H1 (cell line): ENCODE measurements around the gene SCGN. TPM values are rescaled to one million over a fixed set of nuclear protein-coding genes. Genes with fewer than 3 reads are reported as not detected.

Experiments used
- CTCF ChIA-PET: fragments of 300-600 bp; sonication (Branson Sonifier 250); formaldehyde crosslinking; loops from one replicate; lab custom pipeline; 2021; ENCODE audit not compliant: partially characterized antibody; lab: Charles Lee
- POLR2A ChIA-PET: fragments of 300-600 bp; sonication (Branson Sonifier 250); formaldehyde crosslinking; loops from one replicate; lab custom pipeline; 2021; ENCODE audit warnings: inconsistent platforms; ENCODE audit not compliant: partially characterized antibody; lab: Charles Lee
- DNase-seq, 2 experiments: peaks; one replicate each; pipeline versions ENCODE4 v3.0.0 to v3.0.0-alpha.2; 2010 to 2022; ENCODE audit warnings: low spot score in 2 of 2, low read depth in 1 of 2, mixed read lengths in 1 of 2
- FAIRE-seq: peaks from 2 replicates; lab custom pipeline; 2011; peaks lifted over from hg19 to GRCh38; lab: Jason Lieb, UNC
- H2AFZ ChIP-seq: 2 replicates; pipeline ENCODE4 v1.8.1; 2012; ENCODE audit warnings: low read length, inconsistent platforms
- H2AK5ac ChIP-seq: 2 replicates; pipeline ENCODE4 v1.6.1; 2013; ENCODE audit warnings: low read depth, low read length
- H2BK120ac ChIP-seq: replicated peaks from 2 replicates; pipeline ENCODE3; 2013; ENCODE audit warnings: low read depth, low read length, inconsistent platforms
- H2BK12ac ChIP-seq: 2 replicates; pipeline ENCODE4 v1.6.1; 2013; ENCODE audit warnings: low read depth, low read length
- H2BK15ac ChIP-seq: 2 replicates; pipeline ENCODE4 v1.6.1; 2013; ENCODE audit warnings: low read length
- H2BK20ac ChIP-seq: 2 replicates; pipeline ENCODE4 v1.6.1; 2013; ENCODE audit warnings: low read length
- H2BK5ac ChIP-seq: 2 replicates; pipeline ENCODE4 v1.6.1; 2013; ENCODE audit warnings: low read depth, low read length
- H3K14ac ChIP-seq: 2 replicates; pipeline ENCODE4 v1.6.1; 2013; ENCODE audit warnings: inconsistent platforms; ENCODE audit not compliant: insufficient read length
- H3K18ac ChIP-seq: 2 replicates; pipeline ENCODE4 v1.6.1; 2013; ENCODE audit warnings: low read length; ENCODE audit errors: extremely low read depth
- H3K23ac ChIP-seq: 2 replicates; pipeline ENCODE4 v1.6.1; 2013; ENCODE audit warnings: inconsistent platforms; ENCODE audit not compliant: insufficient read length
- H3K23me2 ChIP-seq: 2 replicates; pipeline ENCODE4 v1.6.1; 2013; ENCODE audit warnings: low read depth, low read length
- H3K27ac ChIP-seq: 2 replicates; pipeline ENCODE4 v1.6.1; 2011; ENCODE audit warnings: low read depth, low read length, inconsistent platforms
- H3K27me3 ChIP-seq, 4 experiments: replicated peaks in 1 of 4; 1 replicate in 1 of 4; 2 replicates in 3 of 4; pipeline versions ENCODE4 v1.6.1 to v1.8.1; 2011 to 2013; ENCODE audit warnings: low read length in 3 of 4, mild to moderate bottlenecking in 3 of 4, inconsistent platforms in 2 of 4, mixed read lengths in 2 of 4, moderate library complexity in 1 of 4; ENCODE audit not compliant: control insufficient read depth in 3 of 4, insufficient read depth in 3 of 4; ENCODE audit errors: extremely low read depth in 1 of 4
- H3K36me3 ChIP-seq, 4 experiments: 2 replicates each; pipeline versions ENCODE4 v1.6.1 to v1.8.1; 2011 to 2013; ENCODE audit warnings: mild to moderate bottlenecking in 4 of 4, low read length in 3 of 4, moderate library complexity in 2 of 4, control low read depth in 1 of 4, inconsistent platforms in 1 of 4; ENCODE audit not compliant: insufficient read depth in 4 of 4, control insufficient read depth in 2 of 4
- H3K4ac ChIP-seq: replicated peaks from 2 replicates; pipeline ENCODE3; 2013; ENCODE audit warnings: low read length, low read depth, mixed read lengths, inconsistent platforms; ENCODE audit not compliant: insufficient read length
- H3K4me1 ChIP-seq, 4 experiments: replicated peaks in 1 of 4; 1 replicate in 1 of 4; 2 replicates in 3 of 4; pipeline versions ENCODE4 v1.6.1 to v1.8.1; 2011 to 2013; ENCODE audit warnings: low read length in 3 of 4, inconsistent platforms in 2 of 4, mixed read lengths in 1 of 4; ENCODE audit not compliant: insufficient read depth in 4 of 4, control insufficient read depth in 3 of 4
- H3K4me2 ChIP-seq, 2 experiments: 2 replicates each; pipeline versions ENCODE4 v1.6.1 to v1.8.1; 2011 to 2013; ENCODE audit warnings: low read depth in 2 of 2, low read length in 2 of 2, control low read depth in 1 of 2, inconsistent platforms in 1 of 2, mild to moderate bottlenecking in 1 of 2; ENCODE audit not compliant: insufficient read depth in 1 of 2
- H3K4me3 ChIP-seq, 4 experiments: fragments of 200-600, 300-600 bp in 1 of 4; sonication (generic), shearing (Covaris generic), sonication (Bioruptor Twin) in 1 of 4; 2 replicates each; pipeline versions ENCODE4 v1.5.1 to v1.8.1; 2011 to 2016; ENCODE audit warnings: low read length in 4 of 4, low read depth in 3 of 4, control low read depth in 2 of 4, inconsistent platforms in 2 of 4, mild to moderate bottlenecking in 2 of 4, mixed read lengths in 1 of 4, moderate library complexity in 1 of 4; ENCODE audit not compliant: insufficient read depth in 2 of 4; ENCODE audit errors: extremely low read depth in 1 of 4
- H3K56ac ChIP-seq: replicated peaks from 2 replicates; pipeline ENCODE3; 2013; ENCODE audit warnings: low read depth, mild to moderate bottlenecking, mixed read lengths, low read length, inconsistent platforms; ENCODE audit not compliant: insufficient read length
- H3K79me1 ChIP-seq: 2 replicates; pipeline ENCODE4 v1.6.1; 2013; ENCODE audit warnings: low read depth, low read length, control low read depth
- H3K79me2 ChIP-seq, 2 experiments: 2 replicates each; pipeline versions ENCODE4 v1.6.1 to v1.8.1; 2012 to 2013; ENCODE audit warnings: low read length in 2 of 2, mild to moderate bottlenecking in 2 of 2, inconsistent platforms in 1 of 2; ENCODE audit not compliant: insufficient read depth in 2 of 2, control insufficient read depth in 1 of 2
- H3K9ac ChIP-seq, 4 experiments: replicated peaks in 1 of 4; 1 replicate in 1 of 4; 2 replicates in 3 of 4; pipeline versions ENCODE4 v1.6.1 to v1.8.1; 2011 to 2013; ENCODE audit warnings: low read depth in 3 of 4, low read length in 3 of 4, control low read depth in 2 of 4, mild to moderate bottlenecking in 2 of 4, moderate library complexity in 2 of 4, inconsistent platforms in 1 of 4; ENCODE audit errors: extremely low read depth in 1 of 4
- H3K9me3 ChIP-seq, 2 experiments: 2 replicates each; pipeline versions ENCODE4 v1.6.1 to v1.8.1; 2012 to 2013; ENCODE audit warnings: mild to moderate bottlenecking in 2 of 2, moderate library complexity in 2 of 2, control low read depth in 1 of 2, inconsistent platforms in 1 of 2, low read depth in 1 of 2, low read length in 1 of 2, mixed read lengths in 1 of 2; ENCODE audit not compliant: insufficient read depth in 2 of 2
- H4K20me1 ChIP-seq, 2 experiments: replicated peaks in 1 of 2; 2 replicates each; pipeline versions ENCODE3 to v1.8.1; 2011 to 2013; ENCODE audit warnings: inconsistent platforms in 2 of 2, low read length in 2 of 2, mild to moderate bottlenecking in 1 of 2; ENCODE audit not compliant: insufficient read depth in 2 of 2, control insufficient read depth in 1 of 2
- H4K5ac ChIP-seq: 2 replicates; pipeline ENCODE4 v1.6.1; 2013; ENCODE audit warnings: low read length, low read depth, mixed read lengths, inconsistent platforms; ENCODE audit not compliant: insufficient read length
- H4K8ac ChIP-seq: 2 replicates; pipeline ENCODE4 v1.8.0; 2013; ENCODE audit warnings: mild to moderate bottlenecking, moderate library complexity, low read length, inconsistent platforms; ENCODE audit not compliant: insufficient read depth; ENCODE audit errors: extremely low read depth
- H4K91ac ChIP-seq: replicated peaks from 2 replicates; pipeline ENCODE3; 2013; ENCODE audit warnings: low read length, mixed read lengths, inconsistent platforms; ENCODE audit not compliant: insufficient read length
- ATF3 ChIP-seq: IDR thresholded peaks from 2 replicates; pipeline ENCODE4 v1.6.1; 2011; ENCODE audit warnings: low read depth, mild to moderate bottlenecking, low read length; ENCODE audit not compliant: insufficient read depth
- CBX5 ChIP-seq: fragments of 300-800, 300-1000 bp; sonication (generic); IDR thresholded peaks from 2 replicates; pipeline ENCODE4 v1.7.1; 2016; ENCODE audit warnings: antibody characterized with exemption, low read length, low read depth
- CEBPB ChIP-seq: IDR thresholded peaks from 2 replicates; pipeline ENCODE4 v1.6.1; 2012; ENCODE audit warnings: low read depth, low read length
- EGR1 ChIP-seq: IDR thresholded peaks from 2 replicates; pipeline ENCODE4 v1.6.1; 2011; ENCODE audit warnings: low read depth, low read length, borderline replicate concordance
- EZH2 ChIP-seq: fragments of 200-600 bp; sonication (generic); IDR thresholded peaks from 2 replicates; pipeline ENCODE4 v1.7.1; 2012; ENCODE audit warnings: low read depth, mild to moderate bottlenecking, moderate library complexity, low read length, inconsistent platforms; ENCODE audit not compliant: severe bottlenecking
- HDAC6 ChIP-seq: IDR thresholded peaks from one replicate; pipeline ENCODE4 v1.7.1; 2012; ENCODE audit warnings: low read depth, mild to moderate bottlenecking, inconsistent platforms, low read length, moderate library complexity
- KDM4A ChIP-seq: IDR thresholded peaks from one replicate; pipeline ENCODE4 v1.7.1; 2012; ENCODE audit warnings: low read depth, mild to moderate bottlenecking, moderate library complexity, low read length, inconsistent platforms; ENCODE audit not compliant: severe bottlenecking
- MAX ChIP-seq: IDR thresholded peaks from 2 replicates; pipeline ENCODE4 v1.6.1; 2012; ENCODE audit warnings: inconsistent platforms
- POU5F1 ChIP-seq: IDR thresholded peaks from 2 replicates; pipeline ENCODE4 v1.6.1; 2011; ENCODE audit warnings: low read depth, mild to moderate bottlenecking, low read length, moderate library complexity
- SIN3A ChIP-seq, 2 experiments: IDR thresholded peaks in 1 of 2; conservative IDR thresholded peaks in 1 of 2; 2 replicates each; pipeline ENCODE4 v1.6.1; 2011 to 2012; ENCODE audit warnings: low read length in 2 of 2, improper control_type of control experiment in 1 of 2, low read depth in 1 of 2, mild to moderate bottlenecking in 1 of 2
- TBP ChIP-seq: IDR thresholded peaks from 2 replicates; pipeline ENCODE4 v1.6.1; 2011; ENCODE audit warnings: low read depth, low read length, improper control_type of control experiment
- ZNF274 ChIP-seq: IDR thresholded peaks from 2 replicates; pipeline ENCODE4 v1.7.0; 2012; ENCODE audit warnings: low read length, borderline replicate concordance; ENCODE audit errors: extremely low read depth
- WGBS, 2 experiments: shearing (Covaris generic) in 1 of 2; methylation state at CpG; one replicate each; pipeline versions ENCODE4 v1.1.6 to v1.1.7; 2013 to 2015; ENCODE audit warnings: low lambda C conversion rate in 2 of 2, mixed read lengths in 2 of 2, inconsistent platforms in 1 of 2, low coverage in 1 of 2, missing lambda C conversion rate in 1 of 2; ENCODE audit not compliant: insufficient replicate concordance in 2 of 2, insufficient coverage in 1 of 2, insufficient read length in 1 of 2; ENCODE audit errors: extremely low coverage in 1 of 2, missing lambda C conversion rate in 1 of 2; 5-methylcytosine and 5-hydroxymethylcytosine counted together
- polyA plus RNA-seq, 7 experiments: library from polyadenylated mRNA; depleted of rRNA in 3 of 7; stranded (reverse) in 5 of 7; unstranded in 2 of 7; fragments of >200 nt in 5 of 7; fragments of 200-250 nt in 2 of 7; gene quantifications; 1 replicate in 5 of 7; 2 replicates in 1 of 7; 4 replicates in 1 of 7; pipeline versions ENCODE4 v1.2.1 to v1.2.3, GENCODE V29; 2011 to 2013; ENCODE audit warnings: missing spikeins in 2 of 7, mixed read lengths in 2 of 7
- total RNA-seq: library from RNA; stranded (reverse); fragmentation: NEBNext Ultra II Directional; extraction: Animal tissue kit (Norgen Biotek cat#: 25700); gene quantifications from 2 replicates; pipeline ENCODE4 v1.2.1, GENCODE V29; 2021

Gene SCGN
- total and polyA plus RNA-seq, 2 of the 8 experiments (the other 6 are each of a cell fraction or from before 2014, with no cell fraction given): not detected

DNA sequence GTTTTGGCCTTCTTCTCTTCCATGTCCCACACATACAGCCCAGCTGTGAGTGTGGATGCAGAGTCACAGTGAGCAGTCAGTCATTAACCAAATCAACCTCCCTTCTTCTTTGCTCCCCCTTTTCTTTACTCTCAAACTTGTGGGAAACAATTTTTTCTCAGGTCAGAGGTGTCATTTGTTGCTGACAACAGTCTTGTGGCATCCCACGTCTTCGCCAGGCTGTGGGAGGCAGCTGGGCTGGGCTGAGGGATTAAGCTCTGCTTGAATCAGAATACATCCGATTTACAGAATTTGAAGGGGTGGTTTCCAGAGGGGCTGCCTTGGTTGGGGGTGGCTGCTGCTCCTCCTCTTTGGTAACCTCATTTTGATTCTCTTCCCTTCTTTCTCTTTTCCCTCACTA lies 40.5 kb downstream of the SCGN start:
- no peak overlapping the region for H4K91ac ChIP-seq
- no peak overlapping the region for H2BK20ac ChIP-seq
- H2BK120ac ChIP-seq: no peak overlapping the region
- H3K56ac ChIP-seq: no peak overlapping the region
- 57% methylated on average over 3 of the region's 3 CpGs; no CpG with 5 or more reads in 1 of the 2 experiments for WGBS, 2 experiments
- H3K9ac ChIP-seq: no peak overlapping the region
- no peak overlapping the region for H2BK5ac ChIP-seq
- H3K4me2 ChIP-seq: no peak overlapping the region
- no peaks in the 10 kb centered on the region for H3K23me2 ChIP-seq
- POLR2A ChIA-PET: interaction anchor here (0.6 kb wide), 1 partner anchor 272 kb away, joined by 3 read pairs; no protein-coding TSS in a partner anchor
- H3K14ac ChIP-seq: no peak overlapping the region
- H3K4me1 ChIP-seq: peaks cover 0 to 6% (median 2%) of the 10 kb centered on the region in 4 experiments; a peak in 3 of 7 replicates
- no peak overlapping the region for H3K18ac ChIP-seq
- H3K27me3 ChIP-seq: no peaks in the 10 kb centered on the region
- H3K4ac ChIP-seq: no peak overlapping the region
- CTCF ChIA-PET: interaction anchor here (0.7 to 1.6 kb wide), 5 partner anchors 23 to 96 kb away, joined by 3 to 5 read pairs (median 3); a partner anchor contains a TSS
- no peaks in the 10 kb centered on the region for H3K79me1 ChIP-seq
- FAIRE-seq: no peak
- no peak overlapping the region for H4K8ac ChIP-seq
- H3K9me3 ChIP-seq: no peaks in the 10 kb centered on the region
- no peak overlapping the region for H2BK12ac ChIP-seq
- H3K23ac ChIP-seq: no peak overlapping the region
- no peak overlapping the region for H4K5ac ChIP-seq
- no peak overlapping the region for H2AK5ac ChIP-seq
- H2AFZ ChIP-seq: peak overlapping the region; percentile 46; the same call in 1 of the 2 replicates
- TF ChIP-seq HDAC6 (no peak), ZNF274 (no peak), POU5F1 (no peak), EGR1 (no peak), EZH2 (no peak), TBP (no peak), KDM4A (no peak), CBX5 (no peak), SIN3A (conservative IDR thresholded peaks at IDR 0.05 in 1 of 2, IDR thresholded peaks at IDR 0.05 in 1 of 2; ENCODE audit: low read depth in 1 of 2, low read length in 2 of 2) (no peak), ATF3 (no peak), MAX (no peak), CEBPB (no peak)
- no peak for DNase-seq
- no peaks in the 10 kb centered on the region for H3K36me3 ChIP-seq
- no peak overlapping the region for H2BK15ac ChIP-seq
- no peaks in the 10 kb centered on the region for H3K79me2 ChIP-seq
- no peak overlapping the region for H3K4me3 ChIP-seq
- H3K27ac ChIP-seq: no peak overlapping the region
- no peaks in the 10 kb centered on the region for H4K20me1 ChIP-seq
